Ramos (cell line): ENCODE results near the gene CCDC134.
"Not testable (repeated sequence)": the region's sequence is repeated elsewhere in the genome, so short reads cannot be mapped to it uniquely, and the experiment has no call there.

Source experiments
- in situ Hi-C: fragments of 300-500 bp; cut with MboI; formaldehyde crosslinking; loops from one replicate; pipeline ENCODE4 v1.14.3; 2022; ENCODE audit warnings: low sequenced_read_pairs; ENCODE audit not compliant: unreplicated experiment

The CCDC134 gene

DNA sequence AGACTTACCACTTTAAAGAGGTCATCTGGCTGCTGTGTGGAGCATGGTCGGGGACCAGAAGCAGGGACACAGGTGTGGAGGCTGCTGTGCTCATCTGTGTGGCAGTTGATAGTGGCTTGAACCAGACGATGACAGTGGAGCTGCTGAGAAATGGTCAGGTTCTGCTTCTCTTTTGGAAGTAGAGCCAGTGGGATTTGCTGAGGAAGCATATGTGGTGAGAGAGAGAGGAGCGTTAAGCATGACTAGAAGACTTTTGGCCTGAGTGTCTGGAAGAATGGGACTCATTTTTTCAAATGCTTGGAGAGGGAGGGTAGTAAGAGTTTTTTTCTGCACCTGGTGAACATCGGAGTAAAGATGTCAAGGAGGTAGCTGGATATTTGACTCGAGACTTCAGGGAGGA lies 20.0 kb downstream of the CCDC134 start:
- in situ Hi-C loops = loop anchor here (5.0 to 25.0 kb wide), 2 partner anchors 127 to 267 kb away; partner anchors contain the start of genes CENPM, NDUFA6 and SMDT1

GRCh38 chr22:41821471-41822316 lies 21.2 kb downstream of the CCDC134 start:
- in situ Hi-C loops = loop anchor here (5.0 to 25.0 kb wide), 2 partner anchors 126 to 266 kb away; partner anchors contain the start of genes CENPM, NDUFA6 and SMDT1

GRCh38 chr22:41822317-41823057 lies 22.0 kb downstream of the CCDC134 start:
- in situ Hi-C loops = loop anchor here (5.0 to 25.0 kb wide), 2 partner anchors 125 to 265 kb away; partner anchors contain the start of genes CENPM, NDUFA6 and SMDT1

GRCh38 chr22:41823797-41824196 lies 23.3 kb downstream of the CCDC134 start:
- in situ Hi-C loops = loop anchor here (5.0 to 25.0 kb wide), 2 partner anchors 124 to 264 kb away; partner anchors contain the start of genes CENPM, NDUFA6 and SMDT1

DNA sequence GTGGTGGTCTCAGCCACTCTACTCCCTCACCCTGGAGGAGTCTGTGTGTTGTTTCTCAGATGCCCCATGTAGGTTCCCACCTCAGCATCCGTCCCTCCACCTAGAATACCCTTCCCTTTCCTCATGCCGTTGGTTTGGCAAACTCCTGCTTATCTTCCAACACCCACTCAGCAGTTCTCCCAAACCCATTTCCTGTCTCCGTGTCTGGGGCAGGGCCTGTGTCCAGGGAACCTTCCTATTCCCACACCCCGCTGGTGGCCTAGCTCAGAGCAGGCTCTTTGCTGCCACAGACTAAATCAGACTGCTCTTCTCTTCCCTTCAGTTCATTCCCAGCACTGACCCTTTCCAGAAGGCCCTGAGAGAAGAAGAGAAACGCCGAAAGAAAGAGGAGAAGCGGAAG lies 24.9 kb downstream of the CCDC134 start:
- in situ Hi-C loops = no loop called here

DNA sequence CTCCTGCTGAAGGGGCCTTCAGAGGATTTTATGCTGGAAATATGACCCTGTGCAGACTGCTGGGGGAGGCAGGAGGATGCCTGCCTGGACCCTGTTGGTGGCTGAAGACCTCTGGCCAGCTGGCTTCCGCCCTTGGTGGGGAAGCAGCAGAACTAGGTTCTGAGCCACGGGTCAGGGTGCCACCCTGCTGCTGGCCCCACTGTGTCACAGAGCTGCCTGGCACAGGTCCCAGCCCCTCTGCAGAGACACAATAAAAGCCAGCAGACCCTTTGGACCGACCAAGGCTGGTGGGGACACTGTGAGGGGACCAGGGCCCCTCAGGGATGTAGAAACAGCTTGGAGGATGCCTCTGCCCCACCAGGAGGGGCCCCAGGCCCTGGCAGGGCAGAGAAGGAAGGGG lies 25.5 kb downstream of the CCDC134 start:
- in situ Hi-C loops = no loop called here

DNA sequence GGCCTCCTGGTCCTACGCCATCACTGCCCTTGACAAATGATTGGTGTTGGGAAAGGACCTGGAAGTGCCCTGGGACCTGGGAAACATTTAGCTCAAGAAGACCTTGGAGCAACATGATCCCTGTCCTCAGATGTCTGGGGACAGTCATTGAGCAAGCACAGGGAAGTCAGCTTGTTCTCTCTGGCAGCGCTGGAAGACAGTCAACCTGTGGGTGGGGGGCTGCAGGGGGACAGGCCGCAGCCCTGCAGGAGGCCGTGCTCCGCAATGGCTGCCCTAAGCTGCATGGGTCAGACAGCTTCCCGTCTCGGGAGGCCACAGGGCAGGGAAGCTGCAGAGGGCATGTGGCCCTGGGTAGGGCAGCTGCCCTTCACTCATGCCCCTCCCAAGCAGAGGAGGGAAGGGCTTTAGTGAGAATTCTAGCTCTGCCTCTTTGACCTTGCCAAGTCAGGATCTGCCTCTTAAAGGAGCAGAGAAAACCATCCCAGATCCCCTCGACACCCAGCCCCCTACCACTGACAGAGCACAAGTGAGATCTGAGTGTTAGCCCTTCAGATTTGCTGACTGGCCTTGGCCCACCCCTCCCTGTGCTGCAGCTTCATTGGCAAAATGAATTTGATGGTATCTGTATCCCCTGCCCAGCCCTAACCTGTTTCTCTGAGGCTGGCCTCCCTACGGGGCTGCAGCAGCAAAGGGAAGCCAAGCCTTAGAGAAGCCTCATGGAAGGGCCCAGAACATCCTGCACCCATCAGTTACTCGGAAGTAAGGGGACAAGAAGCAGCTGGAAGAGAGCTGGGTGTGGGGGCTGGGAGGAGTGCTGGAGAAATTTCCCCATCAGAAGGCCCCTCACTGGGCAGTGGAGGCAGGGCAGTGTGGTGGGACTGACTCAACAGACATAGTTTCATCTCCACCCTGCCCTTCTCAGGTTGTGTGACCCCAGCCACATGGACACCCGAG lies 26.2 kb downstream of the CCDC134 start:
- in situ Hi-C loops = no loop called here

GRCh38 chr22:41827671-41828070 lies 27.2 kb downstream of the CCDC134 start:
- in situ Hi-C loops = no loop called here

GRCh38 chr22:41828516-41828915 lies 28.0 kb downstream of the CCDC134 start:
- in situ Hi-C loops = no loop called here

DNA sequence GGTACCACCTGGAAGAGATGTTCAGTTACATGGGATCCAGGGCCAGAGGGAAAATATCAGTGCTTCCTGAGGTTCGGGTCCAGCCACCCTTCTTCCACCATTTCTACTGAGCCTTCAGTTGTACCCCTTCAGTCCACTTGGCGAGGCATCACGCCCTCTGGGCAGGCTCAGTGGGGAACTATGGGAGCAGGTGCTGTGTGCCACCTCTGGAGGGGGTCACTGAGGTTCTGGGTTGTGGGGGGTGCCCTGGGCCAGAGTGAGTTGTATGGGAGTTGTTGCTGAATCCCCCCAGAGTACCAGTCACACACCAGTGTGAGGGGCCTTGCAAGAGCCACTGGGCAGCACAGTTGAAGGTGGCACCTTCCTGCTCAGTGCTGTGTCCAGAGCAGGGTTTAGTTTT lies 29.7 kb downstream of the CCDC134 start:
- in situ Hi-C loops = no loop called here

DNA sequence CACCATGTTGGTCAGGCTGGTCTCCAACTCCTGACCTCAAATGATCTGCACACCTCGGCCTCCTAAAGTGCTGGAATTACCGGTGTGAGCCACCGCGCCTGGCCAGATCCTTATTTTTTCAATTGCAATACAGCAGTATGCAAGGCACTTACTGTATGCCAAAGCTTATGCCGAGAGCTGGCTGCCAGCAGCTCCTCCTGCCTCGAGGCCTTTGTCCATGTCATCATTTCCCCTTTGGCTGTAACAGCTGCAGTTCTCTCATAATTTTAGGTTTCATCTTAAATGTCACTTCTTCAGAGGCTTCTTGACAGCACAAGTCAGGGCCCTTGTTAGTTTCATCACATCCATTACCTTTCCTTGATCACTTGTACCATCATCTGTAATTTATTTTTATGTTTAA lies 30.9 kb downstream of the CCDC134 start:
- in situ Hi-C loops = no loop called here

DNA sequence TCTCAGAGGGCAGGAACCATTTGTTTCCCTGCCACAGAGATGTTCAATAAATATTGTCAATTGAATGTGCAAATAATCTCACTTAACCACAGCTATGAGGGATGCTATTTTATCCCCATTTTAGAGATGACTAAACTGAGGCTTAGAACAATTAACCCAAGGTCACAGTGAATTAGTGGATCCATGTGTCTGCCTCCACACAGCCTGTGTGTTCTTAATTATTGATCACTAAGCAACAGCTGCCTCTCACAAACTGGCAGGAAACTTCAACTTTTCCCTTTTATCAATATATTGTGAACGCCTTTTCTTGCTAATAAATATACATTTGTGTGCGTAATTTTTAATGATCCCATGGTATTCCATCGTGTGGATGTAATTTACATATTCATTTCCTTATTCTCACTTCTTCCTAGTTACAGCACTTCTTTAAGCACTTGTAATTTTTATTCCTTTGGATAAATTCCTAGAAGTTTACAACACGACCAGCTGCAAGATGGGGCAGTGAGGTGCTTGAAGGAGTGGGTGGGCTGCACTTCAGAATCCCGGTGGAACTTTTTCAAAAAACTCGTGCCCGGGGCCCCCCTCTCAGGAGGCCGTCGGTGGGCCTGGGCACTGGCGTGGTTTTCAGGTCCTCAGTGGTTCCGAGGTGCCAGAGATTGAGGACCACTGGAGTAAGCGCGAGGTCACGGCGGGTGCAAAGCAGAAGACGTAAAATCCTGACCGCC lies 31.5 kb downstream of the CCDC134 start:
- in situ Hi-C loops = no loop called here

GRCh38 chr22:41832553-41833368 lies 32.3 kb downstream of the CCDC134 start, which contains the start of gene SREBF2:
TSS of gene SREBF2 (plus strand) at chr22:41833105. CDS start at chr22:41833271, 166 bp downstream.
- in situ Hi-C loops = no loop called here

GRCh38 chr22:41833369-41834004 lies 33.0 kb downstream of the CCDC134 start:
- in situ Hi-C loops = no loop called here

DNA sequence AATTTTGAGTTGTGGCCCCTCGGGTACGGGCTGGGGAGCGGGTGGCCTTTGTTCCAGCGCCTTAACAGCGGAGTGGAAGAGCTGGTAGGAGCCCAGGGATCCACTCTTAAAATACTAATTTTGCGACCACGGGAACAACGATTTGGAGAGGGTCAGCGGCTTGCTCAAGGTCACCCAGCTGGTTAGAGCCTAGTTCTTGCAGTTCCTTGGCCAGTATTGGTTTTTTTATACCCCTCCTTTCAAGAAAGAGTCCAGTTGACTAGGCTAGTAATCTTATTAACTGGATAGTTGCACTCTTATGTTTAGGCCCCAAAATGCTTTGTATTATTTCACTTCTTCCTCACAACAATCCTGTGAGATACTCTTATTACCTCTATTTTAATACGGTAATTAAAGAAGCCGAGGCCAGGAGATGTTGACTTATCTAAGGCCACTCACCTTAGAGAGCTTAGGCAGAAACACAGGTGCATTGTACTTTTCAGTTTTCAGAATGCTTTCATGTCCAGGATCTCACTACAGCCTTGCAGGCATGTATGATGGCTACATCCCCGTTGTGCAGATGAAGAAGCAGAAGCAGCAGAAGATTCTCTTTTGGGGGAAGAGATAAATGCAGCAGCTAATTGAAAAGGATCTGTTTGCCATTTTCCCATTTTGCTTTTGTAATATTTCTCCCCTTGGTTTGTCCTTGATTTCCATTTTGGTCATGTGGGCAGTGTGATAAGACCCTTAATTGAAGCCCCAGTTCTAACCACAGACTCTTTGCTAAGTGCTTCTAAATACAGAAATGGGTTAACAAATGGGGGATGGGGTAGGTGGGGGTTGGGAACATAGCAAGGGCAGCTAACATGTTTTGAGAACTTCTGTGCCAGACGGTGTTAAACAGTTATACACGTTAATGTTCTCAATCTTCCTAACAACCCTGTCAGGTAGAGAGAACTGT lies 33.8 kb downstream of the CCDC134 start:
- in situ Hi-C loops = no loop called here

DNA sequence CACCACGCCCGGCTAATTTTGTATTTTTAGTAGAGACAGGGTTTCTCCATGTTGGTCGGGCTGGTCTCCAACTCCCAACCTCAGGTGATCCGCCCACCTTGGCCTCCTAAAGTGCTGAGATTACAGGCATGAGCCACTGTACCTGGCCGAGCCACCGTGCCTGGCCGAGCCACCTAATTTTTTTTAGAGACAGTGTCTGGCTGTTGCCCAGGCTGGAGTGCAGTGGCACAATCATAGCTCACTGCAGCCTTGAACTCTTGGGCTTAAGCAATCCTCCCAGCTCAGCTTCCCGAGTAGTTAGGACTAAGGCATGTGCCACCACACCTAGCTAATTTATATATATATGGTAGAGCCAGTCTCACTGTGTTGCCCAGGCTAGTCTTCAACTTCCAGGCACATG lies 35.0 kb downstream of the CCDC134 start:
- in situ Hi-C loops = not testable (repeated sequence)

DNA sequence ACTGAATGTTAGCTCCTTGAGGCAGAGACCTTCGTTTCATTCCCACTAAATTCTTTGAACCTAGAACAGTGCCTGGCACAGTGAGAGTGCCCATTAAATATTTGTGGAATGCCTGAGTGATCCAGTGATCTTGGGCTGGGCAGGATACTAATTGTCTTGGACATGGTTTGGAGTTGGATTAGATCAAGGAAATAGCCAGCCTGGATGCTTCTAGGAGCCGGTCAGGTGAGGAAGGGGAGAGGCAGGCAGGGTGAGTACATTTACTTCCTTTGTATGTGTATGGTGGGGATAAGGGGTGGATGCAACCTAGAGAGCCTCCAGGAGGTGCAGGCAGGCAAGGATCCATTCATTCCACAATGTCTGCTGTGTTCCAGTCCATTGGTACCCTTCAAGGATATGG lies 36.1 kb downstream of the CCDC134 start:
- in situ Hi-C loops = no loop called here
